ENCODE measurements around the gene THSD4. TPM values are rescaled to one million over a fixed set of nuclear protein-coding genes. Genes with fewer than 3 reads are reported as not detected.

THSD4 gene
- total and polyA plus RNA-seq, 7 donors: 0.21 to 3.1 (median 1.8) TPM

- no peak overlapping the region for H3K27ac ChIP-seq
Observed at GRCh38 chr15:71679223-71679792, 564.0 kb downstream of the THSD4 start.

GRCh38 chr15:71679793-71680353, 564.6 kb downstream of the THSD4 start:
- Histone ChIP-seq H3K27ac (no peak overlapping the region), H3K4me1 (peaks cover 14% of the 10 kb centered on the region), H3K27me3 (ENCODE audit: insufficient read depth in 3 of 3, low read length in 2 of 3) (no peaks in the 10 kb centered on the region), H3K9me3 (no peaks in the 10 kb centered on the region), H3K36me3 (ENCODE audit: insufficient read depth in 1 of 2, low read depth in 1 of 2) (no peaks in the 10 kb centered on the region), H3K4me3 (no peak overlapping the region)
- WGBS, 3 donors: 73 to 83% (median 77%) methylated on average over 5 of the region's 5 CpGs
- ATAC-seq (no peak), DNase-seq (no peak)
- intact Hi-C loops (cut with DNase I): loop anchor here in 1 of 2 donors (10.0 kb wide), 1 partner anchor 65 kb away; no protein-coding TSS in a partner anchor
- no peak for TF ChIP-seq CTCF (IDR thresholded peaks at IDR 0.05)

More at GRCh38 chr15:71679223-71679792, 564.0 kb downstream of the THSD4 start:
- DNase-seq: no peak
- intact Hi-C loops (cut with DNase I): no loop called here
- Histone ChIP-seq H3K36me3 (ENCODE audit: insufficient read depth in 1 of 2, low read depth in 1 of 2) (no peaks in the 10 kb centered on the region), H3K4me3 (no peak overlapping the region), H3K9me3 (no peaks in the 10 kb centered on the region), H3K27me3 (ENCODE audit: insufficient read depth in 3 of 3, low read length in 2 of 3) (no peaks in the 10 kb centered on the region), H3K4me1 (peaks cover 14% of the 10 kb centered on the region)
- TF ChIP-seq CTCF (IDR thresholded peaks at IDR 0.05): no peak
- 78 to 95% (median 94%) methylated on average over 3 of the region's 3 CpGs for WGBS, 3 donors
- no peak for ATAC-seq

- 88 to 93% (median 91%) methylated on average over 3 of the region's 3 CpGs for WGBS, 3 donors
- H3K27me3 ChIP-seq (ENCODE audit: insufficient read depth in 3 of 3, low read length in 2 of 3): no peaks in the 10 kb centered on the region
- TF ChIP-seq CTCF (IDR thresholded peaks at IDR 0.05): no peak
- ATAC-seq: no peak
- intact Hi-C loops (cut with DNase I): loop anchor here in 1 of 2 donors (10.0 kb wide), 1 partner anchor 63 kb away; no protein-coding TSS in a partner anchor
- H3K36me3 ChIP-seq (ENCODE audit: insufficient read depth in 1 of 2, low read depth in 1 of 2): no peaks in the 10 kb centered on the region
- no peak overlapping the region for H3K4me3 ChIP-seq
- no peak for DNase-seq
- peaks cover 14% of the 10 kb centered on the region for H3K4me1 ChIP-seq
- no peak overlapping the region for H3K27ac ChIP-seq
- no peaks in the 10 kb centered on the region for H3K9me3 ChIP-seq
Observed at GRCh38 chr15:71682001-71682400, 566.7 kb downstream of the THSD4 start.

- WGBS, 3 donors: 74 to 77% (median 75%) methylated on average over 9 of the region's 9 CpGs
- DNase-seq (no peak), ATAC-seq (no peak)
- H3K4me3 ChIP-seq: no peak overlapping the region
- no peak overlapping the region for H3K27ac ChIP-seq
- no peaks in the 10 kb centered on the region for H3K4me1 ChIP-seq
- intact Hi-C loops (cut with DNase I): loop anchor here in 1 of 2 donors (10.0 kb wide), 1 partner anchor 61 kb away; no protein-coding TSS in a partner anchor
- no peaks in the 10 kb centered on the region for H3K36me3 ChIP-seq (ENCODE audit: insufficient read depth in 1 of 2, low read depth in 1 of 2)
- H3K9me3 ChIP-seq: no peaks in the 10 kb centered on the region
- H3K27me3 ChIP-seq (ENCODE audit: insufficient read depth in 3 of 3, low read length in 2 of 3): no peaks in the 10 kb centered on the region
- no peak for TF ChIP-seq CTCF (IDR thresholded peaks at IDR 0.05)
Observed at GRCh38 chr15:71683411-71684274, 568.4 kb downstream of the THSD4 start.
